HepG2 (cell line): ENCODE results near the gene CD300A. TPM values are rescaled to one million over a fixed set of nuclear protein-coding genes. Genes with fewer than 3 reads are reported as not detected.

Experiments used
- CBFB ChIP-seq: sonication (generic); formaldehyde crosslinking; IDR thresholded peaks from 2 replicates; pipeline ENCODE4 v1.4.0; 2020; ENCODE audit warnings: missing genetic modification reagents
- FLYWCH1 ChIP-seq: sonication (generic); formaldehyde crosslinking; IDR thresholded peaks from 2 replicates; pipeline ENCODE4 v1.8.1; 2023; ENCODE audit warnings: mild to moderate bottlenecking, missing genetic modification reagents
- GFI1 ChIP-seq: sonication (generic); formaldehyde crosslinking; IDR thresholded peaks from 2 replicates; pipeline ENCODE4 v1.5.0; 2020; ENCODE audit warnings: missing genetic modification reagents, mild to moderate bottlenecking, borderline replicate concordance
- ISX ChIP-seq: sonication (generic); formaldehyde crosslinking; conservative IDR thresholded peaks from 2 replicates; pipeline ENCODE4 v1.5.0; 2020; ENCODE audit warnings: missing genetic modification reagents
- KDM6A ChIP-seq: IDR thresholded peaks from 2 replicates; pipeline ENCODE4 v1.6.1; 2016; ENCODE audit warnings: low read depth
- MBNL3 ChIP-seq: fragments of 250-450 bp; sonication (Bioruptor Pico); conservative IDR thresholded peaks from 2 replicates; pipeline ENCODE4 v1.8.0; 2022; ENCODE audit warnings: mild to moderate bottlenecking, inconsistent platforms
- MED13 ChIP-seq: sonication (generic); formaldehyde crosslinking; IDR thresholded peaks from 2 replicates; pipeline ENCODE4 v1.5.0; 2020; ENCODE audit warnings: missing genetic modification reagents
- NCOA1 ChIP-seq: sonication (generic); formaldehyde crosslinking; IDR thresholded peaks from 2 replicates; pipeline ENCODE4 v1.9.0; 2021; ENCODE audit warnings: missing genetic modification reagents
- NPAS2 ChIP-seq: sonication (generic); formaldehyde crosslinking; IDR thresholded peaks from 2 replicates; pipeline ENCODE4 v1.8.0; 2022; ENCODE audit warnings: mild to moderate bottlenecking, missing genetic modification reagents, borderline replicate concordance
- PHF21A ChIP-seq: sonication (generic); formaldehyde crosslinking; IDR thresholded peaks from 2 replicates; pipeline ENCODE4 v1.5.0; 2020; ENCODE audit warnings: mild to moderate bottlenecking, missing genetic modification reagents
- PPARG ChIP-seq: conservative IDR thresholded peaks from 2 replicates; pipeline ENCODE4 v1.6.1; 2016; ENCODE audit warnings: missing biosample characterization, missing genetic modification reagents
- RXRA ChIP-seq: sonication (generic); formaldehyde crosslinking; IDR thresholded peaks from 2 replicates; pipeline ENCODE4 v1.5.1; 2020; ENCODE audit warnings: missing genetic modification reagents
- SP4 ChIP-seq: sonication (generic); formaldehyde crosslinking; IDR thresholded peaks from 2 replicates; pipeline ENCODE4 v1.8.1; 2023; ENCODE audit warnings: mild to moderate bottlenecking, missing genetic modification reagents
- SRSF1 ChIP-seq: fragments of 200-400 bp; formaldehyde crosslinking; optimal IDR thresholded peaks from 2 replicates; pipeline ENCODE3; 2017; ENCODE audit warnings: mild to moderate bottlenecking, low read depth, low read length, moderate library complexity
- ZNF260 ChIP-seq: sonication (generic); formaldehyde crosslinking; IDR thresholded peaks from 2 replicates; pipeline ENCODE4 v1.4.0; 2020; ENCODE audit warnings: missing genetic modification reagents, low read depth, mild to moderate bottlenecking, borderline replicate concordance
- ZNF546 ChIP-seq: sonication (generic); formaldehyde crosslinking; conservative IDR thresholded peaks from 2 replicates; pipeline ENCODE4 v1.8.1; 2023; ENCODE audit warnings: mild to moderate bottlenecking, missing genetic modification reagents
- ZNF556 ChIP-seq: sonication (generic); formaldehyde crosslinking; IDR thresholded peaks from 2 replicates; pipeline ENCODE4 v1.4.0; 2020; ENCODE audit warnings: mild to moderate bottlenecking, missing genetic modification reagents, borderline replicate concordance
- polyA plus RNA-seq, 8 experiments: library from polyadenylated mRNA; depleted of rRNA in 3 of 8; stranded (reverse) in 7 of 8; unstranded in 1 of 8; fragments of >200 nt; fragmentation: Illumina TruSeq in 4 of 8; extraction: Trizol in 4 of 8; gene quantifications; 2 replicates each; pipeline versions ENCODE4 v1.2.1 to v1.2.3, GENCODE V29; 2011 to 2016; ENCODE audit warnings: low read depth in 4 of 8, missing spikeins in 1 of 8, mixed read lengths in 1 of 8; ENCODE audit not compliant: insufficient read depth in 1 of 8
- total RNA-seq, 5 experiments: library from RNA; depleted of rRNA; stranded (reverse); fragments of >200 nt; fragmentation: Illumina TruSeq; extraction: Trizol; gene quantifications; 2 replicates each; pipeline ENCODE4 v1.2.3, GENCODE V29; 2016; ENCODE audit warnings: low read depth in 1 of 5
- TF ChIP-seq, protein P1 (sequence below): IDR thresholded peaks from 2 replicates; pipeline ENCODE4 v1.6.1; 2016
- TF ChIP-seq, protein P2 (sequence below): sonication (generic); formaldehyde crosslinking; IDR thresholded peaks from 2 replicates; pipeline ENCODE4 v1.4.0; 2020; ENCODE audit warnings: mild to moderate bottlenecking, missing genetic modification reagents
- TF ChIP-seq, protein P3 (sequence below), 2 experiments: IDR thresholded peaks; 2 replicates each; pipeline ENCODE4 v1.6.1; 2011 to 2012; ENCODE audit warnings: low read length in 2 of 2, borderline replicate concordance in 1 of 2, low read depth in 1 of 2, mild to moderate bottlenecking in 1 of 2, moderate library complexity in 1 of 2
- TF ChIP-seq, protein P4 (sequence below): sonication (generic); formaldehyde crosslinking; conservative IDR thresholded peaks from 2 replicates; pipeline ENCODE4 v1.8.0; 2022; ENCODE audit warnings: low read depth, missing genetic modification reagents

CD300A gene
- total and polyA plus RNA-seq, 2 of the 13 experiments (the other 11 are each of a cell fraction or from before 2014, with no cell fraction given) = not detected

DNA sequence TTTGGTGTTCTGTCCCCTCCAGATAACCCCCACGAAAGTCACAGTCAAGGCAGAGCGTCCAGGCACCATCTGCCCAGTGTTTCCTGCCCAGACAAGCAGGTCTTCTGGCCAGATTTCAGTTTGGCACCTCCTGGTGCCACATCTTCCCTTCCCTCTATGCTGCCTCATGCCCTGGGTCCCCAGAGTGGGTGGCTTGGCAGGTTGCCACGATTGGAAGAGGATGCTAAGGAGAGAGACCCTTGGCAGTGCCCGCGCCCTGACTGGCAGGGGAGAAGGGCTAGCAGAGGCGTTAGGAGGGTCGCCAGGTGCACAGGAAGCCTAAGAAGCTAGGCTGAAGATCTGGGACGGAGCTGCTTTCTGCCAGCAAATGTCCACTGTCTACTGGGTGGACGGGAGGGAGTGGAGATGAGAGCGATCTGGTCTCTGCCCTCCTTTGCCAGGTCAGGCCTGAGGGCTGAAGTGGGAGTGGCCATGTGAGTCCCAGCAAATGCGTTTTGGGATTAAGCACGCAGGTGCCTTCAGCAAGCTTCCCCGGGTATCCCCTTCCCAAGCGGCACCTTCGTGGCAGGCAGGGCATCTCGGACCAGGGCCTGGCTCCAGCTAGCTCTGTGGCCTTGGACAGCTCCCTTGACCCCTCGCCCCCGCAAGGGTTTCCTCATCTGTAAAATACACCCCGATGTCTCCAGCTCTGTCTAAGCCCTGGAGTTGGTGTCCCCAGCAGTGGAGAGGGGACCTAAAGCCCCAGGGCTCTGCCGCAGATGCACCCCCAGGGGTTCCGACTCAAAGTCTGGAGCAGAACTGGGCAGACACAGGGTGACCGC, 13.4 kb upstream of the CD300A start (continued):
- TF ChIP-seq, protein P1, sequence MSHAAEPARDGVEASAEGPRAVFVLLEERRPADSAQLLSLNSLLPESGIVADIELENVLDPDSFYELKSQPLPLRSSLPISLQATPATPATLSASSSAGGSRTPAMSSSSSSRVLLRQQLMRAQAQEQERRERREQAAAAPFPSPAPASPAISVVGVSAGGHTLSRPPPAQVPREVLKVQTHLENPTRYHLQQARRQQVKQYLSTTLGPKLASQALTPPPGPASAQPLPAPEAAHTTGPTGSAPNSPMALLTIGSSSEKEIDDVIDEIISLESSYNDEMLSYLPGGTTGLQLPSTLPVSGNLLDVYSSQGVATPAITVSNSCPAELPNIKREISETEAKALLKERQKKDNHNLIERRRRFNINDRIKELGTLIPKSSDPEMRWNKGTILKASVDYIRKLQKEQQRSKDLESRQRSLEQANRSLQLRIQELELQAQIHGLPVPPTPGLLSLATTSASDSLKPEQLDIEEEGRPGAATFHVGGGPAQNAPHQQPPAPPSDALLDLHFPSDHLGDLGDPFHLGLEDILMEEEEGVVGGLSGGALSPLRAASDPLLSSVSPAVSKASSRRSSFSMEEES (CRISPR knock-in tag) = no peak
- TF ChIP-seq PHF21A (CRISPR knock-in tag) = no peak
- no peak for TF ChIP-seq ZNF556 (CRISPR knock-in tag)
- TF ChIP-seq MED13 (CRISPR knock-in tag) = no peak
- TF ChIP-seq ZNF260 = no peak
- TF ChIP-seq, protein P2, sequence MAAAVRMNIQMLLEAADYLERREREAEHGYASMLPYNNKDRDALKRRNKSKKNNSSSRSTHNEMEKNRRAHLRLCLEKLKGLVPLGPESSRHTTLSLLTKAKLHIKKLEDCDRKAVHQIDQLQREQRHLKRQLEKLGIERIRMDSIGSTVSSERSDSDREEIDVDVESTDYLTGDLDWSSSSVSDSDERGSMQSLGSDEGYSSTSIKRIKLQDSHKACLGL = no peak; the same call in 1 of the 2 replicates
- TF ChIP-seq, protein P3, sequence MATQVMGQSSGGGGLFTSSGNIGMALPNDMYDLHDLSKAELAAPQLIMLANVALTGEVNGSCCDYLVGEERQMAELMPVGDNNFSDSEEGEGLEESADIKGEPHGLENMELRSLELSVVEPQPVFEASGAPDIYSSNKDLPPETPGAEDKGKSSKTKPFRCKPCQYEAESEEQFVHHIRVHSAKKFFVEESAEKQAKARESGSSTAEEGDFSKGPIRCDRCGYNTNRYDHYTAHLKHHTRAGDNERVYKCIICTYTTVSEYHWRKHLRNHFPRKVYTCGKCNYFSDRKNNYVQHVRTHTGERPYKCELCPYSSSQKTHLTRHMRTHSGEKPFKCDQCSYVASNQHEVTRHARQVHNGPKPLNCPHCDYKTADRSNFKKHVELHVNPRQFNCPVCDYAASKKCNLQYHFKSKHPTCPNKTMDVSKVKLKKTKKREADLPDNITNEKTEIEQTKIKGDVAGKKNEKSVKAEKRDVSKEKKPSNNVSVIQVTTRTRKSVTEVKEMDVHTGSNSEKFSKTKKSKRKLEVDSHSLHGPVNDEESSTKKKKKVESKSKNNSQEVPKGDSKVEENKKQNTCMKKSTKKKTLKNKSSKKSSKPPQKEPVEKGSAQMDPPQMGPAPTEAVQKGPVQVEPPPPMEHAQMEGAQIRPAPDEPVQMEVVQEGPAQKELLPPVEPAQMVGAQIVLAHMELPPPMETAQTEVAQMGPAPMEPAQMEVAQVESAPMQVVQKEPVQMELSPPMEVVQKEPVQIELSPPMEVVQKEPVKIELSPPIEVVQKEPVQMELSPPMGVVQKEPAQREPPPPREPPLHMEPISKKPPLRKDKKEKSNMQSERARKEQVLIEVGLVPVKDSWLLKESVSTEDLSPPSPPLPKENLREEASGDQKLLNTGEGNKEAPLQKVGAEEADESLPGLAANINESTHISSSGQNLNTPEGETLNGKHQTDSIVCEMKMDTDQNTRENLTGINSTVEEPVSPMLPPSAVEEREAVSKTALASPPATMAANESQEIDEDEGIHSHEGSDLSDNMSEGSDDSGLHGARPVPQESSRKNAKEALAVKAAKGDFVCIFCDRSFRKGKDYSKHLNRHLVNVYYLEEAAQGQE (IDR thresholded peaks at IDR 0.05; ENCODE audit: borderline replicate concordance in 1 of 2, low read depth in 1 of 2, low read length in 2 of 2) = peak; percentile 5 to 29; a peak in 2 of 4 replicates
- no peak for TF ChIP-seq NPAS2 (CRISPR knock-in tag)
- TF ChIP-seq PPARG (CRISPR knock-in tag) = no peak
- TF ChIP-seq RXRA (CRISPR knock-in tag) = peak; percentile 32; the same call in 1 of the 2 replicates
- TF ChIP-seq NCOA1 (CRISPR knock-in tag) = no peak
- no peak for TF ChIP-seq MBNL3 (CRISPR knock-in tag)
- no peak for TF ChIP-seq SRSF1
- no peak for TF ChIP-seq ISX
- TF ChIP-seq CBFB = no peak
- TF ChIP-seq GFI1 (CRISPR knock-in tag) = no peak
- 0 out of 2 replicates have a peak, but pooled peaks have one; percentile 13 for TF ChIP-seq SP4
- no peak for TF ChIP-seq KDM6A (CRISPR knock-in tag)
- no peak for TF ChIP-seq FLYWCH1 (CRISPR knock-in tag)
- no peak for TF ChIP-seq ZNF546 (CRISPR knock-in tag)
- TF ChIP-seq, protein P4, sequence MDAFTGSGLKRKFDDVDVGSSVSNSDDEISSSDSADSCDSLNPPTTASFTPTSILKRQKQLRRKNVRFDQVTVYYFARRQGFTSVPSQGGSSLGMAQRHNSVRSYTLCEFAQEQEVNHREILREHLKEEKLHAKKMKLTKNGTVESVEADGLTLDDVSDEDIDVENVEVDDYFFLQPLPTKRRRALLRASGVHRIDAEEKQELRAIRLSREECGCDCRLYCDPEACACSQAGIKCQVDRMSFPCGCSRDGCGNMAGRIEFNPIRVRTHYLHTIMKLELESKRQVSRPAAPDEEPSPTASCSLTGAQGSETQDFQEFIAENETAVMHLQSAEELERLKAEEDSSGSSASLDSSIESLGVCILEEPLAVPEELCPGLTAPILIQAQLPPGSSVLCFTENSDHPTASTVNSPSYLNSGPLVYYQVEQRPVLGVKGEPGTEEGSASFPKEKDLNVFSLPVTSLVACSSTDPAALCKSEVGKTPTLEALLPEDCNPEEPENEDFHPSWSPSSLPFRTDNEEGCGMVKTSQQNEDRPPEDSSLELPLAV (CRISPR knock-in tag) = no peak
